ENCODE results near the gene FKRP.

FKRP gene

DNA sequence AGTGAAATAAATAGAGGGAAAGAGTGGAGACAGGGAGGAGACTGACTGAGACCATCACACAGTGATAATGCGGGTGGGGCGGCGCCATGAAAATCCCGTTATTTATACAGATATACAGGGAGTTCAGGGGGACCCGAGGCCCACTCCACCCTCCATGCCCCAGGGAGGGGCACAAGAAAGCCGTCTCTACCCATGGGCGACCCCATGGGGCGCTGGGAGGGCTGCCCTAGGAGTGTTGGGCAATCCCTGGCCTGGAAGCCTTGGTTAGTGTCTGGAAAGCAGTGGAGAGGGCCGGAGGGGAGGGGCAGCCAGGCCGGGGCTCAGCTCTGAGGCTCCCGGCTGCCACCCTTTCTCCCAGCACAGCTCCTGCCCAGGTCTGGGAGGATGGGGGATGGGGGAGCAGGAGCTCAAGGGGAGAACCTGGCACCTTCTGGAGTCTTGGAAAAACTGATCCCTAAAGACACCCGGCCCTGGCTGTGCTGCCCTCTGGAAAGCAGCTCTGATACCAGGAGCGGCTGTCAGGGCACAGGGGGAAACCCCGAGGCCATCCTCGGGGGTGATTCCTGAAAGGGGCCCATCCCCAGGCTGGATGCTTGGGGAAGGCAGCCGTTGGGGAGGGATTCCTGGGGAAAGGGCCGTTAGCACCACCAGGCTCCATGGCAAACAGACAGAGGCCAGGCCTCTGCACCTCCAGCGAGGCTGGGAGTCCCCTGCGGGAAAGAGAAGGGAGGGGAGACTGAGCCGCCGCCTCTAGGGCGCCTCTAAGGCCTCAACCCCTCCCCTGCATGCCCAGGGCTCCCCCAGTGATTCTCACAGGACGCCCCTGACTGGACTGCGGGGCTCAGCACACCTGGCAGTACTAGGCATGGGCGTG lies 26.0 kb upstream of the FKRP start:
- DNase-seq = no peak

- no peak for DNase-seq
These were observed 25.2 kb upstream of the FKRP start for GRCh38 chr19:46720503-46721239.

- DNase-seq = no peak
These were observed 24.4 kb upstream of the FKRP start for GRCh38 chr19:46721269-46722003.

DNA sequence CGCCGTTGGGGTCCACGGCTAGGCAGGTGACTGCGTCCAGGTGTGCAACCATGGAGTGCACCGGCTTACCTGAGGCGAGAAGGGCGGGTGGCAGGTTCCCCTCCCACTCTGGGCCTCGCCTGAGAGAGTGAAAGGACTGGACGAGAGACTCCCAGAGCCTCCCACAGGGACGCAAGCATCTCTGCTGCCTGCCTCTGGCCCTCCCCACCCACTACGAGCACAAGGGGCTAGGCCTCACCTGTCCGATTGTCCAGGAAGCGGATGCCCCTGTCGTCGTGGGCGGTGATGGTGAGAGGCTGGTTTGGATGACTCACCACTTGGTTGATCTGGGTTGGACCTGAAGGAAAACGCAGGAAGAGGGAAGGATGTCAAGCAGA lies 23.9 kb upstream of the FKRP start:
- no peak for DNase-seq

DNA sequence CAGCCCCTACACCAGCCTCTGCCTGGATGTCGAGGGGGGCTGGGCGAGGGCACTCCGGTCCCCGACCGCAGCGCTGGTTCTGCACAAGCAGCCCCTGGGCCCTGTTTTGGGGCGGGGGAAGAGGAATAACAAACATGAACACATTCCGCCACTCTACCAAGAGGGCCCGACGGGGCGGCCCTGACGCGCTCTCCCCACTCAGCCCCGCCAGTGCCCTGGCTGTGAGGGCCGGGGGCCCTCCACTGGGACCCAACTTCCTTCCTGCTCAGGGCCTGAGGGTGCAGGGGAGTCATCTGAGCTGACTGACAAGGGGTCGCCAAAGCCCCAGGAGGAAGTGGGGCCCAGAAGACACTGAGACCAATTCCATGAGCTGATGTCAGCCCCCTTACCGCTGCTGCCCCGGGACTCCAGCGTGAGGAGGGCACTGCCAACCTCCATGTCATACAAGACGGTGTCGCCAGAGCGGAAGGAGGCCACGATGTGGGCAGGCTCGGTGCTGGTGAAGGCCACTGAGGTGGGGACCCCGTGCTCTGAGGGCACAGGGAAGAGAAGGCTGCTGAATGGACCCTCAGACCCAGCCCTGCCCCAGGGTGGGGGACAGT lies 23.3 kb upstream of the FKRP start:
- DNase-seq = no peak

GRCh38 chr19:46723023-46723461 lies 22.8 kb upstream of the FKRP start:
- DNase-seq = no peak

DNA sequence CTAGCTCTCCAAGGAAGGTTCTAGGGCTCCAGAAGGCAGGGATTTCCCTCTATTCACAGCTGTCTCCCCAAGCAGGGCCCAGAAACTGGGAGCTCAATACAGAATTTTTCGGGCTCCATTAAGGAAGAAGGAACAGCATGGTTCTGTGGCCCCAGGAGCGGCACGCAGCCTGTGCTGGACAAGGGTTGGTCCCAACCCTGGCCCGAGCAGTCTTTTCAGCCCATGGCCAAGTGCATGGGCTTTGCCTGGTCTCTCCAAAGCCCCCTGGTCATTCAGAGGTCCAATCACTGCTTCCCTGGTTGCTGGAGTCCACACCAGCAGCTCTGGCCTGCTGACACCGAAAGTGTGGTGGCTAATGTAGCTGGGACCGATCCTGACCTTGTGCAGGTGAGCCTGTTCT lies 22.4 kb upstream of the FKRP start:
- no peak for DNase-seq

- DNase-seq = no peak
These were observed 21.4 kb upstream of the FKRP start for GRCh38 chr19:46724468-46724867.

DNA sequence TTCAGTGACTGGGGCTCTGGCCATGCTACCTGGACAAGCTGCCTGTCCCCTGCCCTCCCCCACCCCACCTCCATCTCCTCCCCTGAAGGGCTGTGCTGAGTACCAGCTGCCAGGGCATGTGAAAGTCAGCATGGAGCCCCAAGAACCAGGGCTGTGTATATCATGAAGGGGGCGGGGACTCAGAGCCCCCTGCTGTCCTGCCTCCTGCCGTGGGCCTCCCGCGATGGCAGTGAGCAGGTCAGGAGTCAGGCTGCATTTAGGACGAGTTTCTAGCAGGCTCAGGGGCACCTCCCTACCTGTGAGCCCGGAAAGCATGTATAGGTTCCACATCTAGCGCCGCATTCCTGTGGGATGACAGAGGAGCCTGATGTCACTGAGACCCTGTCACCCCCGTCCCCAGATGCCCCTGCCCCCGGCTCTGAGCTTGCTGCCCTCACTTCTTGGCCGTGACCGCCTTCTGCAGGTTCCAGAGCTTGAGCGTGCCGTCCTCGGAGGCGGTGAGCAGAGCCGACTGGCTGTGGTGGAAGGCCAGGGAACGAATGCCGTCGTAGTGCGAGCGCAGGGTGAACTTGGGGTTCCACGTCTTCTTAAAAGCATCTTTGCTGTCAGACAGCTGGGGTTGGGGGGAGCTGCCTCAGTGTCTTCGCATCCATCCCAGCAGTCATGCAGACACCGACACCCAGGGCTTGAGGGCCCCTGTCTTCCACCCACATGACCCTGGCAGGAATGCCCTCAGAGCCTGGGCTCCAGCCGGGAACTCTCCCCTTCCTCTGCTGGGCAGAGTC lies 20.6 kb upstream of the FKRP start:
- DNase-seq = no peak

DNA sequence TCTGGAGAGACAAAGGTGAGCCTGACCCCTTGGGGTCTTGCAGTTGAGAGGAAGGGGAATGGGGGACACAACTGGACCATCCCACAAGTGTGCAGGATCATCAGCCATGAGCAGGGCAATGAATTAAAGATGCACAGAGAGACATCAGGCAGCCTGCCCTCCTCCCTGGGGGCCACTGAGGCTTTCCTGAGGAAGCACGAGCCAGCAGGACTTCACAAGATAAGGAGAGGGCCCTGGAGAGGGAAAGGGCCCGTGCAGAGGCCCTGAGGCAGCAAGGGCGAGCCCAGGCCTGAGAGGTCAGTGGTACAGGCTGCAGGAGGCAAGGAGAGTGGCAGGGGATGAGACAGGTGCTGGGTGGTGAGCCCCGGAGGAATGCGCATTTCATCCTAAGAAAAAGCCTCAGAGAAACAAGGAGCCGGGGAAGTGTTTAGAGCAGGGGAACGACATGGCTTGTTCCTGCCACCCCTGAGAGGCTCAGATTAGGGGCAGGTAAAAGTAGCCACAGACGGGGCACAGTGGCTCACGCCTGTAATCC lies 19.9 kb upstream of the FKRP start:
- DNase-seq = no peak

- no peak for DNase-seq
These were observed 19.3 kb upstream of the FKRP start for GRCh38 chr19:46726551-46726950.

DNA sequence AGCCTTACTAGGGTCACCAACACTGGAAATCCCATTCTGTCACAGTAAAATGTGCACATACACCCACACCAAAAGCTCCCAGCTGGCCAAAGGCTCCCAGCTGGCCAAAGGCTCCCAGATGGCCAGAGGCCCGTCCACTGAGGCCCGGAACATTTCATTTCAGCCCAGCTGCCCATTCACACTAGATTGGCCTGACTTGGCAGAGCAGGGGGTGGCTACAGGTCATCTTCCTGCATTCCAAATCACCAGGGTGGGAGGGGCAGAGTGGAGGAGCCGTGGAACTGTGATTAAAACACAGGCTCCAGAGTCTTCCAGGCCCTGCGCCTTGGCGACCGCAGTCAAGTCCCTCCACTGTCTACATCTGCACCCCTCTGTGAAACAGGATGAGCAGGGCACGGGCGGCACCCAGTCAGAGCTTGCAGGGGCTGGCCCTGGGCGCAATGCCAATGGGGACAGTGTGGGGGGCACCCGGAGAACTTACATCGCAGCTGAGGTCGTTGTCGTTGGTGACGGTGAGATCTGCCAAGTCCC lies 18.8 kb upstream of the FKRP start:
- no peak for DNase-seq

GRCh38 chr19:46727757-46728156 lies 18.1 kb upstream of the FKRP start:
- no peak for DNase-seq

DNA sequence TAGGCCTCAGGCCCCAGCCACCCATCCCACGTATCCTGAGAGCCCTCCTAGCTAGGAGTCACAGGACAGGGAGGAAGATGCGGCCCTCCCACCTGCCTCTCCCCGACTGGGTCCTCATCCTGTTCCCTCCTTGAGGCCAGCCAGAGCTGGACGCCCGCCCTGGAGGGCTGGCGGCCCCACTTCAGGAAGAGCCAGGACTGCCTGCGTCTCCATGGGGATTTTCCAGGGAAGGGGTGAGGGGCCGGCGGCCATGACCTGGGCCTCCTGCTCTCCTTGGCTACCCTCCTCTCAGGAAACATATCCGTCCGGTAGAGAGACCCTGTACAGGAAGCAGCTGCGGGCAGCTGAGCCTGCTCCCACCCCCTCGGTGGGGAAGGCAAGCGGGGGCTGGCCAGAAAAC lies 17.6 kb upstream of the FKRP start:
- DNase-seq = no peak

- peak; percentile 84 for DNase-seq
These were observed 17.0 kb upstream of the FKRP start for GRCh38 chr19:46728693-46729339.

GRCh38 chr19:46729696-46730095 lies 16.2 kb upstream of the FKRP start:
- no peak for DNase-seq

GRCh38 chr19:46730187-46730586 lies 15.7 kb upstream of the FKRP start:
- no peak for DNase-seq

DNA sequence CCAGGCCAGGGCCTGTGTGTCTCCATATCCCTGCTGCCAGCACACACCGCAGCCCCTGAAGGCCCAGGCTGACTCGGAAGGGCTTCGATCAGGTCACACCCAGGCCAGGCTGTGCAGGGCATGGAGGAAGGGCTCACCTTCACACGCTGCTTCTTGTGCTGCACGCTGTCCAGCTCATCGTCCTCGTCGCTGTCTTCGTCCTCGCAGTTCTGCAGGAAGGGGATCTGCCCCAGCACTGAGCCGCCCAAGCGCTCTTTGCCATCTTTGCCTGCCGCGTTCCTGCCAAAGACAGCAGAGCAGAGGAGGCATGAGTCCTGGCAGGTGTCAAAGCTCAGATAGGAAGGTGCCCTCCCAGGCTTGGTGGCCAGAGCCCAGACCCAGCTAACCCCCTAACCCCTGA lies 15.3 kb upstream of the FKRP start:
- no peak for DNase-seq

- DNase-seq = no peak
These were observed 14.8 kb upstream of the FKRP start for GRCh38 chr19:46731007-46731501.

DNA sequence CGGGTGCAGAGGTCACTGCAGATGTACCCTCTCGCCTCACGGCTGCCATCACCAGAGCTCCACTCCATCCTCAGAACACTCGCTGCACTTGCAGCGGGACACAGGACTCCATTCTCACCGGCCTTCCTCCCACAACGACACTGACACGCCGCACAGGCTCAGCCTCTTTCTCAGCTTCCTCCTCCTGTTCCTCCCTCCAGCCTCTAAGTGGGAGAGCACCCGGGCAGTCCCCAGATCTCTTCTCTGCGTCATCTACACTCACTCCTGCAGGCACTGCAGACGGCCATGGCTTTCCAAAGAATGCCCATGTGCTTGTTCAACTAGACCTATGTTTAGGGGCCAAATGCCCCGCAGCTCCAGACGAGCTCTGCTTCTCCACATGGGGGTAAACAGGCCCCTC lies 14.3 kb upstream of the FKRP start:
- DNase-seq = no peak

Data from stimulated activated CD4-positive, alpha-beta T cell treated with anti-CD3 and anti-CD28 coated beads, Interleukin-4, amount 100 ng/mL, for 1 hour (primary cell).